GM19043 (cell line): ENCODE measurements around the gene SLC25A41.
"Not testable (repeated sequence)": the region's sequence is repeated elsewhere in the genome, so short reads cannot be mapped to it uniquely, and the experiment has no call there.

Experiments
- ATAC-seq: cut with Tn5 transposase; IDR thresholded peaks from one replicate; pipeline ENCODE4 v1.9.1; 2021; ENCODE audit warnings: low read depth; ENCODE audit not compliant: unreplicated experiment

The SLC25A41 gene

GRCh38 chr19:6429419-6430221, 3.9 kb downstream of the SLC25A41 start:
- no peak for ATAC-seq

DNA sequence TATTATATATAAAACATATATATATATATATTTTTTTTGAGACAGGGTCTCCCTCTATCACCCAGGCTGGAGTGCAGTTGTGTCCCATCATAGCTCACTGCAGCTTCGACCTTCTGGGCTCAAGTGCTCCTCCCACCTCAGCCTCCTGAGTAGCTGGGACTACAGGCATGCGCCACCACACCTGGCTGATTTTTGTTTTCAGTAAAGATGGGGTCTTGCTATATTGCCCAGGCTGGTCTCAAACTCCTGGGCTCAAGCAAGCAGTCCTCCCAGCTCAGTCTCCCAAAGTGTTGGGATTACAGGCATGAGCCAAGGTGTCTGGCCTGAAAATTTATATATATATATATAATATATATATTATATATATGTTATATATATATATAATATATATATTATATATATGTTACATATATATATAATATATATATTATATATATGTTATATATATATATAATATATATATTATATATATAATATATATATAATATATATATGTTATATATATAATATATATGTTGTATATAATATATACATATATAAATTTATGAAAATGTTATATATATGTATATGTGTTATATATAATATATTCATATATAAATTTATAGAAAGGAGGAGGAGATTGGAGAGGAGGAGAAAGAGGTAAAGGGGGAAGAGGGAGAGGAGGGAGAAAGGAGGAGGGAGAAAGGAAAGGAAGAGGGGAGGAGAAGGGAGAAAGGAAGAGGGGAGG, 4.7 kb downstream of the SLC25A41 start:
- not testable (repeated sequence) for ATAC-seq

- no peak for ATAC-seq
These were observed 6.4 kb downstream of the SLC25A41 start for GRCh38 chr19:6427131-6427530.

- no peak for ATAC-seq
These were observed 7.6 kb downstream of the SLC25A41 start for GRCh38 chr19:6425732-6426620.

- ATAC-seq: peak; percentile 82
These were observed 8.4 kb downstream of the SLC25A41 start for GRCh38 chr19:6424939-6425731.

- ATAC-seq: no peak
These were observed 9.2 kb downstream of the SLC25A41 start, which contains the start of gene KHSRP for GRCh38 chr19:6424195-6424938. TSS of gene KHSRP (minus strand) at chr19:6424811. CDS start at chr19:6424701, 110 bp downstream.

- no peak for ATAC-seq
These were observed 9.9 kb downstream of the SLC25A41 start for GRCh38 chr19:6423499-6424194.

GRCh38 chr19:6421075-6422014, 12.2 kb downstream of the SLC25A41 start:
- ATAC-seq: no peak

DNA sequence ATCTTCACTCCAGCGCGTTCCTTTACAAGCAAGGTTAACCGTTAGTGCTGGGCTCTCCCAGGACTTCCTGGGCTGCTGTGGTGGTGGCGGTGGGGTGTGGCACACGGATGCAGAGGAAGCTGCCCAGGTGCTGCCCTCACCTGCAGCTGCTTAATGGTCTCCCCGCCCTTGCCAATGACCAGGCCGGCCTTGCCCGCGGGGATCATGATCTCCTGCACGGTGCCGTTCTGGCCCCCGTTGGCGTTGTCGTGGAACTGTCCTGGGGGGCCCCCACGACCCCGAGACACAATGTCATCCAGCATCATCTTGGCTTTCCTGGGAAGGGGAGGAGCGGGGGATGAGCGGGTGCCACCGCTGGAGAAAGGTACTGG, 15.0 kb downstream of the SLC25A41 start:
- no peak for ATAC-seq

GRCh38 chr19:6417713-6418561, 15.6 kb downstream of the SLC25A41 start:
- no peak for ATAC-seq

GRCh38 chr19:6416658-6417405, 16.7 kb downstream of the SLC25A41 start:
- ATAC-seq: no peak

DNA sequence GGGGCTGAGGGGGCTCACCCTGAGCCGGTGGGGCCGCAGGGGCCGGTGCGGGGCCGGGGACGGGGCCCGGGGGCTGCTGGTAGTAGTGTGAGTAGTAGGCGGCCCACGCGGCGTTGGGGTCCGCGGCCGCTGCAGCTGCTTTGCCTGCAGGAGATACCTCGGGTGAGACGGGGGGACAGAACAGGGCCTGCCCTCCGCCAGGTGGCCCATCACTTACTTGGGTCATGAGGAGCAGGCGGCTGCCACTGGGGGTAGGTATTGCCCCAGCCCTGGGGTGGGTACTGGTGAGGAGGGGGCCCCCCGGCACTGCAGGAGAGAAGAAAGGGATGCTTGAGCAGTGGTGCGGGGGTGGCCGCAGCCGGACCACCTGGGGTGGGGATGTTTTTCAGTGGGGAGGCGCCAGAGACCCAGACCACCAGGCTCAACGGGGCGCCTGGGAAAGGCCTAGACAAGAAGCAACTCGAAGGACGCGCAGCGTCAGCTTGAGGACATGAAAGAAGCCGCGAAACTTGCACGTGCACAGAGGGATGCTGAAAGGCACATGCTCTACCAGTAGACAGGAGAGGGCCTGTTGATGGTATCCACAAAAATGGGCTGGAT, 17.9 kb downstream of the SLC25A41 start:
- ATAC-seq: no peak

DNA sequence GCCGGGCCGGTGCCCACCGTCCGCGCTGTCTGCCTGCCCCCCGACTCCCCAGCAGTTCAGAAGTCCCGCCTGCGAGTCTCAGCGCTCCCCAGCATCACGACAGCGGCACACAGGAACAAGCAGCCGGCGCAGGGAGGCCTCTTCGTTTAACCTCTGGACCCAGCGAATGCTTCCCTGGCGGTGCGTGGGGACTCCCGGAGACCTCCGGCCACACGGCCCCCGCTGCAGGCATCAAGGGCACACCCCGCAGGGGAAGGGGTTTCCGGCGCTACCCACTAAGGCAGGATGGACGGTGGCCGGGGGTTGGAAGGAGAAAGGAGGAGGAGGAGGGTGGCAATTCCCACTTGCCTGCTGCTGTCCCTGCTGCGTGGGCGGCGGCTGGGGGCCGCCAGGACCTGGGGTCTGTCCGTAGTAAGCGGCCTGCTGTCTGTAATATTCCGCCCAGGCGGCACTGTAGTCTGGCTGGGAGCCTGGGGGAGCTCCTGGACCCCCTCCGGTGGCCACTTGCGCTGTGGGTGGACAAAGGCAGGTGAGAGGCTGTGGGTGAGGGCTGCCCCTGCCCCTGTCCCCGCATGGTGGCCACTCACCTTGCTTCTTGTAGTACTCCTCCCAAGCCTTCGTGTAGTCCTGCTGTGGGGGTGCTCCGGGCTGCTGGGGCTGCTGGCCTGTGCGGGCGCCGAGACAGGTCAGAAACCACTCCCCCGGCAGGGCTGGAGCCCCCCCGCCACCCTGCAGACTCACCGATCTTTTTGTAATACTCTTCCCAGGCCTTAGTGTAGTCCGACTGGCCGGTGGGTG, 18.6 kb downstream of the SLC25A41 start:
- no peak for ATAC-seq

DNA sequence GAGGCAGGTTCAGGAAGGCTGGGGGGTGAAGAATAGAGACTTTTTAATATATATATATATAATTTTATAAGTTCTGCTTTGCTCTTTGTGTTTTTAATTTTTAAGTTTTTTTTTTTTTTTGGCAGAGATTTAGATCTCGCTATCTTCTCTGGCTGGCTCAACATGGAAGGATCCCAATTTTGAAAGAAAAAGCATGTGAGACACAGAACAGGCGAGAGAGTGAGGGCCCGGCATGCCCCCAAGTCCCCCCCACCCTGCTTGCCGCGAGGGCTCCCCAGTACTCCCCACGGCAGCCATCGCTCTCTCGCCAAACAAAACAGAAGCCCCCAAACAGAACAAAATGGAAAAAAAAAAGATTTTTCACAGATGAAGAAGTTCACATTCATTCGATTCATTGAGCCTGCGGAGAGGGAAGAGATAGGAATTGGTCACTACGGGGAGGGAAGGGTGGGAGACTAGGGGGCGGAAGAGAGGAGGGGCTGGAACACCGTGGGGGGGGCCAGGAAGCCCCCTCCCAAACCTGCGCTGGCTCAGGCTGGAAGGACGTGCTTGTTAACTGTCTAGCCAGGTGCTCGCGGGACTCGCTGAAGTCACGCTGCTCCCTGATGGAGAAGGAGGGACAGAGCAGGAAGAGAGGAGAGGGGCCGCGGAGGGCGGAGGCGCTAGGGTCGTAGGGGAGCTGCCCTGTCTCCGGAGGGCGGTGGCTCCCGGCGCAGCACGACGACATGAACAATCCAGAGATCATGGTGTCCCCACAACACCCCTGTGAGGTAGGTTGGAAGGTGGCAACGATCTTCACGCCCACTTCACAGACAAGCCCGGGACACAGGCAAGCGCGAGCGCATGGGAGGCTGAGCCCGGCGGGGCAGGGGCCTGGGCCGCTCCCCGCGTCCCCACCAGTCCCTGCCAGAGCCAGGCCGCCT, 19.6 kb downstream of the SLC25A41 start:
- ATAC-seq: no peak
